Ovary (tissue), 9 donors: ENCODE data around the gene CHMP4B. TPM values are rescaled to one million over a fixed set of nuclear protein-coding genes. Genes with fewer than 3 reads are reported as not detected.

Experiments
- DNase-seq, 5 donors: peaks; one replicate each; pipeline ENCODE4 v3.0.0-alpha.2; 2019 to 2020
- H3K27ac ChIP-seq, 2 donors: fragments of 200-600 bp; one replicate each; pipeline versions ENCODE4 v1.5.1 to v1.8.0; 2019 to 2022
- H3K27me3 ChIP-seq: fragments of 200-600 bp; one replicate; pipeline ENCODE4 v1.8.0; 2022
- H3K36me3 ChIP-seq: fragments of 200-600 bp; sonication (generic); one replicate; pipeline ENCODE4 v1.5.1; 2019
- H3K4me1 ChIP-seq: one replicate; pipeline ENCODE4 v1.8.1; 2013; ENCODE audit warnings: mild to moderate bottlenecking, moderate library complexity; ENCODE audit not compliant: insufficient read depth
- H3K4me3 ChIP-seq: fragments of 200-600 bp; sonication (generic); one replicate; pipeline ENCODE4 v1.5.1; 2017
- H3K9me3 ChIP-seq, 2 donors: fragments of 200-600 bp in 1 of 2; sonication (generic) in 1 of 2; one replicate each; pipeline versions ENCODE4 v1.5.1 to v1.8.1; 2013 to 2019; ENCODE audit warnings: mild to moderate bottlenecking in 1 of 2, moderate library complexity in 1 of 2
- EP300 ChIP-seq: sonication (generic); formaldehyde crosslinking; IDR thresholded peaks from one replicate; pipeline ENCODE4 v1.6.1; 2017; ENCODE audit warnings: antibody characterized with exemption
- POLR2A ChIP-seq: fragments of 450-650 bp; IDR thresholded peaks from one replicate; pipeline ENCODE4 v1.6.1; 2017; ENCODE audit warnings: antibody characterized with exemption, mild to moderate bottlenecking, moderate library complexity
- WGBS, 3 donors: extraction: QIAGEN DNeasy Blood & Tissue Kit in 1 of 3; methylation state at CpG; one replicate each; pipeline versions ENCODE4 v1.1.5 to v1.1.7; 2013 to 2017; 5-methylcytosine and 5-hydroxymethylcytosine counted together
- intact Hi-C, 4 donors: fragments of 100-400 bp; cut with DNase I; formaldehyde crosslinking; loops; one replicate each; pipeline versions ENCODE4 v1.11.0 to v1.15.1; 2022 to 2023
- polyA plus RNA-seq, 2 donors: library from polyadenylated mRNA; stranded (reverse); fragments of 200-250 nt in 1 of 2; fragments of 350-450 nt in 1 of 2; fragmentation: Illumina TruSeq in 1 of 2; extraction: RNeasy Lipid Tissue Mini Kit (QIAGEN cat#74804) in 1 of 2; gene quantifications; one replicate each; pipeline ENCODE4 v1.2.3, GENCODE V29; 2013 to 2014
- total RNA-seq, 7 donors: library from RNA; depleted of rRNA in 2 of 7; stranded (reverse); fragments of >200 nt in 2 of 7; fragmentation: NEBNext Ultra II Directional in 3 of 7; extraction: Animal tissue kit (Norgen Biotek cat#: 25700) in 3 of 7; gene quantifications; one replicate each; pipeline versions ENCODE4 v1.1.0 to v1.2.4, GENCODE V29; 2016 to 2023
- TF ChIP-seq, protein P1 (sequence below), 3 donors: fragments of 450-650 bp in 2 of 3; fragments of 200-600 bp in 1 of 3; IDR thresholded peaks; one replicate each; pipeline versions ENCODE4 v1.5.1 to v1.8.0; 2016 to 2022; ENCODE audit warnings: antibody characterized with exemption in 3 of 3, mild to moderate bottlenecking in 1 of 3
- donor health status: DM: no; HTN: no; CAD: no; lungs with moderate emphysema.
- donor health status: DM: no; HTN: no; CAD: no.
- donor health status: Bipolar disorder and iron deficiency.
- donor health status: DM: yes; HTN: yes; CAD: no.
- donor health status: DM: no; HTN: no; CAD: no.
- donor health status: DM: yes; HTN: yes; CAD: no.

Gene CHMP4B
- total and polyA plus RNA-seq, 9 donors, result 48.5 to 153 (median 96.7) TPM

DNA sequence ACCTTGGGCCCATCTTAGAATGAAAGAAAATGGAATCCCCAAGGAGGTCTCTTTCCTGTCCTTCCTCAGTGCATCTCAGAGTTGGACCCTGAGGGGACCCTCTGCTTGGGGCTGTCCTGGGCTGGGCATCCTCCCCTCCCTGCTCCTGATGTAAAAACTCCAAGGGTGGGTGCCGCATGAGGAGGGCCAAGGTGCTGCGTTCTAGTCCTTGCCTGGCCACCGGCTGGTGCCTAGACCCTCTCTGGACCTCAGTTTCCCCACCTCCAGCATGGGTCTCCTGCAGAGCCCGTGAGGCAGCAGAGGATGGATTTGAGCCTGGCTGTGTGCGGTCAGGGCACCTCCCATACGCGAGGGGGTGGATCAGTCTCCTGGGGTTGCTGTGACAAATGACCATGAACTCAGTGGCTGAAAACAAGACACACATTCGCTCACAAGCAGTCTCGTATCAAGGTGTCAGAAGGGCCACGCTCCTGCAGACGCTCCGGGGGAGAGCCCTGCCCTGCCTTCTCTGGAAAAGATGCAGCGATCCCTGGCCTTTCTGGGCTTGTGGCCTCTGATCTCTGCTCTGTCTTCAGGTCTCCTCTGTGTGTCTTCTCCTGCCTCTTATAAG is 54.7 kb downstream of the CHMP4B start:
- no peak overlapping the region for H3K4me3 ChIP-seq
- no peaks in the 10 kb centered on the region for H3K36me3 ChIP-seq
- 83 to 87% (median 87%) methylated on average over 13 of the region's 13 CpGs for WGBS, 3 donors
- intact Hi-C loops, result loop anchor here in 1 of 4 donors (10.0 kb wide), 1 partner anchor 259 kb away; no protein-coding TSS in a partner anchor
- H3K4me1 ChIP-seq, result peaks cover 3% of the 10 kb centered on the region
- TF ChIP-seq EP300 (no peak), POLR2A (no peak)
- TF ChIP-seq, protein P1, sequence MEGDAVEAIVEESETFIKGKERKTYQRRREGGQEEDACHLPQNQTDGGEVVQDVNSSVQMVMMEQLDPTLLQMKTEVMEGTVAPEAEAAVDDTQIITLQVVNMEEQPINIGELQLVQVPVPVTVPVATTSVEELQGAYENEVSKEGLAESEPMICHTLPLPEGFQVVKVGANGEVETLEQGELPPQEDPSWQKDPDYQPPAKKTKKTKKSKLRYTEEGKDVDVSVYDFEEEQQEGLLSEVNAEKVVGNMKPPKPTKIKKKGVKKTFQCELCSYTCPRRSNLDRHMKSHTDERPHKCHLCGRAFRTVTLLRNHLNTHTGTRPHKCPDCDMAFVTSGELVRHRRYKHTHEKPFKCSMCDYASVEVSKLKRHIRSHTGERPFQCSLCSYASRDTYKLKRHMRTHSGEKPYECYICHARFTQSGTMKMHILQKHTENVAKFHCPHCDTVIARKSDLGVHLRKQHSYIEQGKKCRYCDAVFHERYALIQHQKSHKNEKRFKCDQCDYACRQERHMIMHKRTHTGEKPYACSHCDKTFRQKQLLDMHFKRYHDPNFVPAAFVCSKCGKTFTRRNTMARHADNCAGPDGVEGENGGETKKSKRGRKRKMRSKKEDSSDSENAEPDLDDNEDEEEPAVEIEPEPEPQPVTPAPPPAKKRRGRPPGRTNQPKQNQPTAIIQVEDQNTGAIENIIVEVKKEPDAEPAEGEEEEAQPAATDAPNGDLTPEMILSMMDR (IDR thresholded peaks at IDR 0.05), result no peak
- H3K27me3 ChIP-seq, result no peaks in the 10 kb centered on the region
- H3K27ac ChIP-seq, result no peak overlapping the region
- H3K9me3 ChIP-seq, result no peaks in the 10 kb centered on the region
- DNase-seq, result no peak

- H3K27ac ChIP-seq, result no peak overlapping the region
- no peaks in the 10 kb centered on the region for H3K27me3 ChIP-seq
- no peak overlapping the region for H3K4me3 ChIP-seq
- intact Hi-C loops, result loop anchor here in 1 of 4 donors (10.0 kb wide), 1 partner anchor 258 kb away; no protein-coding TSS in a partner anchor
- no peaks in the 10 kb centered on the region for H3K9me3 ChIP-seq
- H3K4me1 ChIP-seq, result peaks cover 5% of the 10 kb centered on the region
- no peaks in the 10 kb centered on the region for H3K36me3 ChIP-seq
- 55 to 73% (median 56%) methylated on average over 11 of the region's 11 CpGs for WGBS, 3 donors
- no peak for TF ChIP-seq POLR2A
- TF ChIP-seq, protein P1 (IDR thresholded peaks at IDR 0.05), result no peak
- TF ChIP-seq EP300, result no peak
- DNase-seq, result no peak
Observed at GRCh38 chr20:33866398-33867100, 55.4 kb downstream of the CHMP4B start.

DNA sequence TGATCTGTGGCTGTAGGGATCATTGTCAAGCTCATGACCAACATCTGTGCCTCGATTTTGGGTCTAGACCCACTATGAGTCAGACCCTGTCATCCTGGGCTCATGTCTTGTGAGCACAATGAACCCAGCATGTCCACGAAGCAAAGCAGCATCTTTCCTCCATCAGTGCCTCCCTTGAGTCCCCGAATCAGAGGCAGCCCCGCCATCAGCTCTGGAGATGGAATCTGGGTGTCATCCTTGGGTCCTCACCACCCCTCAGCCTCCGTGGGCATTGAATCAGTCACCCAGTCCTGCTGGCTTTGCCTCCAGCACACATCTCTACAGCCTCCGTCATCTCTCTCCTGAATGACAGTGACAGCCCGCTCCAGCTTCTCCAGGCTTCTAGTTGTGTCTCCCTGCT is 56.9 kb downstream of the CHMP4B start:
- TF ChIP-seq, protein P1 (IDR thresholded peaks at IDR 0.05), result no peak
- TF ChIP-seq POLR2A (no peak), EP300 (no peak)
- 83 to 91% (median 87%) methylated on average over 7 of the region's 7 CpGs for WGBS, 3 donors

GRCh38 chr20:33868595-33868994 is 57.4 kb downstream of the CHMP4B start:
- H3K36me3 ChIP-seq, result no peaks in the 10 kb centered on the region
- no peak overlapping the region for H3K27ac ChIP-seq
- no peak for DNase-seq
- WGBS, 3 donors, result 74 to 85% (median 78%) methylated on average over 6 of the region's 6 CpGs
- H3K27me3 ChIP-seq, result no peaks in the 10 kb centered on the region
- TF ChIP-seq, protein P1 (IDR thresholded peaks at IDR 0.05), result no peak
- TF ChIP-seq POLR2A (no peak), EP300 (no peak)
- peaks cover 2% of the 10 kb centered on the region for H3K4me1 ChIP-seq
- H3K4me3 ChIP-seq, result no peak overlapping the region
- no peaks in the 10 kb centered on the region for H3K9me3 ChIP-seq
- intact Hi-C loops, result loop anchor here in 1 of 4 donors (10.0 kb wide), 1 partner anchor 256 kb away; no protein-coding TSS in a partner anchor

More for the DNA sequence above, 56.9 kb downstream of the CHMP4B start:
- no peak for DNase-seq
- H3K36me3 ChIP-seq, result no peaks in the 10 kb centered on the region
- no peaks in the 10 kb centered on the region for H3K9me3 ChIP-seq
- no peaks in the 10 kb centered on the region for H3K27me3 ChIP-seq
- intact Hi-C loops, result loop anchor here in 1 of 4 donors (10.0 kb wide), 1 partner anchor 257 kb away; no protein-coding TSS in a partner anchor
- H3K27ac ChIP-seq, result no peak overlapping the region
- H3K4me1 ChIP-seq, result peaks cover 3% of the 10 kb centered on the region
- H3K4me3 ChIP-seq, result no peak overlapping the region
